A673 (cell line): ENCODE results near the gene IL1RAPL1. TPM values are rescaled to one million over a fixed set of nuclear protein-coding genes. Genes with fewer than 3 reads are reported as not detected.

Experiments
- BruUV-seq: library from RNA; stranded (reverse); fragments of 400-500 nt; replicated peaks from 2 replicates; lab custom pipeline; 2021; lab: Mats Ljungman, UMichigan
- CTCF ChIA-PET: fragments of 300-600 bp; sonication (Branson Sonifier 250); formaldehyde crosslinking; loops from one replicate; lab custom pipeline; 2022; ENCODE audit warnings: antibody characterized with exemption; lab: Charles Lee
- POLR2A ChIA-PET: fragments of 300-600 bp; sonication (Branson Sonifier 250); formaldehyde crosslinking; loops from one replicate; lab custom pipeline; 2022; ENCODE audit warnings: antibody characterized with exemption; ENCODE audit not compliant: low non-redundant PET; lab: Charles Lee
- DNase-seq: peaks from one replicate; pipeline ENCODE4 v3.0.0-alpha.2; 2015; ENCODE audit warnings: low spot score
- H3K27ac ChIP-seq: fragments of 200-600 bp; sonication (generic); 2 replicates; pipeline ENCODE4 v1.5.1; 2016; ENCODE audit warnings: mixed run types, low read depth, mild to moderate bottlenecking, mixed read lengths, antibody characterized with exemption, low read length; ENCODE audit not compliant: poor library complexity, severe bottlenecking
- H3K27me3 ChIP-seq: fragments of 200-600 bp; sonication (generic); replicated peaks from 2 replicates; pipeline ENCODE4 v1.6.1; 2017; ENCODE audit warnings: mixed run types, low read depth, mild to moderate bottlenecking, mixed read lengths, antibody characterized with exemption, low read length; ENCODE audit not compliant: insufficient read depth, poor library complexity
- H3K36me3 ChIP-seq: fragments of 200-600 bp; sonication (generic); 2 replicates; pipeline ENCODE4 v1.6.1; 2016; ENCODE audit warnings: mixed run types, mild to moderate bottlenecking, mixed read lengths, antibody characterized with exemption, low read length; ENCODE audit not compliant: insufficient read depth, poor library complexity, severe bottlenecking
- H3K4me1 ChIP-seq: fragments of 200-600 bp; sonication (generic); 2 replicates; pipeline ENCODE4 v1.6.1; 2017; ENCODE audit warnings: mixed run types, mild to moderate bottlenecking, mixed read lengths, antibody characterized with exemption, low read length; ENCODE audit not compliant: insufficient read depth, poor library complexity, severe bottlenecking
- H3K4me3 ChIP-seq: fragments of 200-600 bp; sonication (generic); 2 replicates; pipeline ENCODE4 v1.5.1; 2016; ENCODE audit warnings: low read depth, mixed run types, mild to moderate bottlenecking, mixed read lengths, low read length; ENCODE audit not compliant: poor library complexity, severe bottlenecking
- H3K9me3 ChIP-seq: fragments of 200-600 bp; sonication (generic); 2 replicates; pipeline ENCODE4 v1.6.1; 2016; ENCODE audit warnings: mixed run types, low read depth, mild to moderate bottlenecking, mixed read lengths, antibody characterized with exemption, low read length; ENCODE audit not compliant: poor library complexity, severe bottlenecking
- EZH2 ChIP-seq: fragments of 200-600 bp; sonication (generic); IDR thresholded peaks from 2 replicates; pipeline ENCODE4 v1.6.1; 2017; ENCODE audit warnings: borderline replicate concordance, low read depth, mild to moderate bottlenecking, mixed read lengths, antibody characterized with exemption, low read length; ENCODE audit not compliant: poor library complexity, severe bottlenecking
- intact Hi-C: fragments of 100-400 bp; cut with micrococcal nuclease; formaldehyde crosslinking; loops from one replicate; pipeline ENCODE4 v1.10.0; 2022; ENCODE audit not compliant: unreplicated experiment
- total RNA-seq: library from RNA; stranded (reverse); gene quantifications from 2 replicates; pipeline ENCODE4 v1.2.3, GENCODE V29; 2021
- TF ChIP-seq, protein P1 (sequence below): fragments of 300-800, 200-600 bp; sonication (generic); conservative IDR thresholded peaks from 2 replicates; pipeline ENCODE4 v1.5.1; 2017; ENCODE audit warnings: low read depth, mild to moderate bottlenecking, antibody characterized with exemption, low read length, moderate library complexity, mixed read lengths

The IL1RAPL1 gene
- total RNA-seq, 1 experiment from 2014 or later = 0.21 TPM

DNA sequence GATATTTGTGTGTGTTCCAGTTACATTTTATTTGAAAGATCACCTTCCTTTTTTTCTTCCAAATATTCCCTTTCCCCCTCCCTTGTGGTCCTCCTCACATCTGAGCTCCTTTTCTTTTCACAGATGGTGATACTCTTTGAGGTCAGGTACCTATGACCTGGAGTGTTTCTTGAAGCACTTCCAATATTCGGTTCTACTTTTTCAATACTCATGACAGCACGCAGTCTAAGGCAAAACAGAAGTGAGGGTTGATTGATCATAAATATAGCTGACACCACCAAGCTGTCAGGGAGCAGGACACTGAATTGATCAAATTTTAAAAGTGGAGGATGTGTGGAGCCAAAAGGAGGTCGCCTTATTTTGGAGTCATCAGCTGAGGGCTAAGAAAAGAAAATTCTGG lies 1293.7 kb downstream of the IL1RAPL1 start:
- ChIA-PET POLR2A (no interaction called here), CTCF (no interaction called here)
- Histone ChIP-seq H3K4me3 (no peak overlapping the region), H3K27me3 (peaks cover 2% of the 10 kb centered on the region), H3K9me3 (no peaks in the 10 kb centered on the region), H3K36me3 (no peaks in the 10 kb centered on the region), H3K27ac (no peak overlapping the region), H3K4me1 (no peaks in the 10 kb centered on the region)
- intact Hi-C loops = loop anchor here (10.0 kb wide), 1 partner anchor 636 kb away; no protein-coding TSS in a partner anchor
- BruUV-seq = no TSS peak
- no peak for DNase-seq
- TF ChIP-seq, protein P1, sequence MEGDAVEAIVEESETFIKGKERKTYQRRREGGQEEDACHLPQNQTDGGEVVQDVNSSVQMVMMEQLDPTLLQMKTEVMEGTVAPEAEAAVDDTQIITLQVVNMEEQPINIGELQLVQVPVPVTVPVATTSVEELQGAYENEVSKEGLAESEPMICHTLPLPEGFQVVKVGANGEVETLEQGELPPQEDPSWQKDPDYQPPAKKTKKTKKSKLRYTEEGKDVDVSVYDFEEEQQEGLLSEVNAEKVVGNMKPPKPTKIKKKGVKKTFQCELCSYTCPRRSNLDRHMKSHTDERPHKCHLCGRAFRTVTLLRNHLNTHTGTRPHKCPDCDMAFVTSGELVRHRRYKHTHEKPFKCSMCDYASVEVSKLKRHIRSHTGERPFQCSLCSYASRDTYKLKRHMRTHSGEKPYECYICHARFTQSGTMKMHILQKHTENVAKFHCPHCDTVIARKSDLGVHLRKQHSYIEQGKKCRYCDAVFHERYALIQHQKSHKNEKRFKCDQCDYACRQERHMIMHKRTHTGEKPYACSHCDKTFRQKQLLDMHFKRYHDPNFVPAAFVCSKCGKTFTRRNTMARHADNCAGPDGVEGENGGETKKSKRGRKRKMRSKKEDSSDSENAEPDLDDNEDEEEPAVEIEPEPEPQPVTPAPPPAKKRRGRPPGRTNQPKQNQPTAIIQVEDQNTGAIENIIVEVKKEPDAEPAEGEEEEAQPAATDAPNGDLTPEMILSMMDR = no peak
- no peak for TF ChIP-seq EZH2

DNA sequence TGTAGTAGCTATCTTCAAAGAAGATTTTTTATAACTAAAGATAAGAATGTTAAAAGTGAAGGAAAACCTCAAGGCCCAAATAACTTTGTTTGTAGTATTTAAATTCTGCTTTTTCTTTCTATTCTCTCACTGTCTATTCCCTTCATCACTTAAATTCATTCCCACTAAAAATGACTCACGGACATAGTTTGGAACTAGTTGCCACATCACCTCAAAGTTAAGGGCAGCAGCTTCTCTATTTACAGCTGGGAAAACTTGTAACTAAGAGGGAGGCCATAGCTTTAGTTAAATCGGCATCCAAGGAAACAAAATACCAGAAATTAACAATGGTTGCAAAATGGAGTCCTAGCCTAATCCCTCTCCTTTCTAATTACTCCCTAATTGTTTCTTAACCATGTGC lies 1302.8 kb downstream of the IL1RAPL1 start:
- no TSS peak for BruUV-seq
- POLR2A ChIA-PET = no interaction called here

DNA sequence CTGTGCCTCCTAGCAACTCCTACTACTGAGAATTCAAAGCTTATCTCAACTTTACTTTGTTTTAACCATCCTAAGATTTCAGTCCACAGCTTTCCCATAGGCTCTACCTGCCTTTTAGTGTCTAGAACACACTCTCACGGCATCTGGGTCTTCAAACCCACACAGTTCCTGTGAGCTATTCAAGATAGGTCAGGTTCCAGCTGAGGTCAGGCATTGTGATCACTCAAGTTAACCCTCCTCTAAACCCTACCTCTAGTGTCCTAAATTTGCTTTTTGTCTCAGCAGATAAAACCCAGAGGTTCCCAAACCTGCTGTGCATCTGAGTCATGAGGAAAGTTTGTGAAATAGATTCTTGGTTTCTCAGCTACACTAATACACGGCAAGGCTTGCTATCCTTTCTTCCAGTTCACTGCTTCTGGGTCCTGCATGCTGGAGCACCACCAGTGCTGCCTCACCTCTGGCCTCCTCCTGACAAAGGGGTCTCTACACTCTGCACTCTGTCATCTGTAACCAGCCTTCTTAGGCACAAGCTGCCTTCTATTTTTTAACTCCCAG lies 1303.5 kb downstream of the IL1RAPL1 start:
- TF ChIP-seq EZH2 = no peak
- no peak overlapping the region for H3K27ac ChIP-seq

More for the DNA sequence above, 1302.8 kb downstream of the IL1RAPL1 start:
- TF ChIP-seq EZH2 = no peak
- TF ChIP-seq, protein P1 = no peak
- DNase-seq = no peak
- no peaks in the 10 kb centered on the region for H3K9me3 ChIP-seq
- H3K27me3 ChIP-seq = peaks cover 5% of the 10 kb centered on the region
- H3K36me3 ChIP-seq = no peaks in the 10 kb centered on the region
- no peaks in the 10 kb centered on the region for H3K4me1 ChIP-seq
- H3K27ac ChIP-seq = no peak overlapping the region
- H3K4me3 ChIP-seq = no peak overlapping the region
- CTCF ChIA-PET = no interaction called here
- intact Hi-C loops = no loop called here

DNA sequence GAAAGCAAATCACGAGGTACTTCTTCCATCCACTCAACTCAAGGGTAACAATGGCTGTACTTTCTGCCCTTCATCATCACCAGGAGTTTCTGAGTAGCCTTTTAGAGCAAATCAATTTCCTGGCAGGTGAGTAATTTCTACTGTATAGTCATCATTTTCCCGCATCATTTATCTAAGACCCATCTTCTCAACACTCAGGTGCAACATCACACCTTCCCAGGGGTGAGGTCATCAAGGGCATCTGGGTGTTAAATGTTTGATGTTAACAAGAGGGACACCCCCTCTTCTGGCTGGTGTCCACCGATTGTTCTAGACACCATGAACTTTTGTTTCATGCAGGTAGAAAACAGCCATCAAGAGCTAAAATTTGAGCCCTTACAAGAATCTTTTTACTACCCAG lies 1314.8 kb downstream of the IL1RAPL1 start:
- TF ChIP-seq, protein P1 = no peak
- TF ChIP-seq EZH2 = no peak
- intact Hi-C loops = loop anchor here (5.0 to 10.0 kb wide), 3 partner anchors 210 to 1317 kb away; partner anchors contain the start of gene IL1RAPL1
- Histone ChIP-seq H3K27me3 (no peaks in the 10 kb centered on the region), H3K4me3 (no peak overlapping the region), H3K4me1 (no peaks in the 10 kb centered on the region), H3K9me3 (no peaks in the 10 kb centered on the region), H3K36me3 (no peaks in the 10 kb centered on the region), H3K27ac (no peak overlapping the region)
- DNase-seq = no peak
- ChIA-PET CTCF (no interaction called here), POLR2A (no interaction called here)
- BruUV-seq = no TSS peak

More for the DNA sequence above, 1303.5 kb downstream of the IL1RAPL1 start:
- Histone ChIP-seq H3K4me1 (no peaks in the 10 kb centered on the region), H3K36me3 (no peaks in the 10 kb centered on the region), H3K9me3 (no peaks in the 10 kb centered on the region), H3K4me3 (no peak overlapping the region), H3K27me3 (peaks cover 5% of the 10 kb centered on the region)
- intact Hi-C loops = no loop called here
- ChIA-PET CTCF (no interaction called here), POLR2A (no interaction called here)
- no peak for DNase-seq
- no TSS peak for BruUV-seq
